Heart left ventricle (tissue), 13 donors: ENCODE results near the gene NODAL.

Source experiments
- POLR2A ChIP-seq, 2 donors: fragments of 450-650 bp; IDR thresholded peaks; one replicate each; pipeline ENCODE4 v1.6.1; 2017; ENCODE audit warnings: antibody characterized with exemption in 2 of 2, mild to moderate bottlenecking in 2 of 2, moderate library complexity in 2 of 2
- TF ChIP-seq, protein P1 (sequence below), 12 donors: fragments of 200-600 bp; sonication (generic) in 4 of 12; IDR thresholded peaks; one replicate each; pipeline versions ENCODE4 v1.5.0 to v1.8.0; 2018 to 2022; ENCODE audit warnings: antibody characterized with exemption in 12 of 12, mild to moderate bottlenecking in 5 of 12
- donor health status: ischemic (EF 13 %, LVEDD 7.1; RV severe dilation, severe dysfunction).
- donor health status: DM: no; HTN: yes; CAD: no.
- donor health status: DM: no; HTN: no; CAD: no.
- donor health status: ischemic (EF 25% LVEDD 6.9; RV normal size, moderate dysfunction).
- donor health status: ischemic (EF 25% LVEDD 5.7; RV mildly dilated, moderate dysfunction).
- donor health status: ischemic (EF 35%, LVEDD 5.7; RV mildly dilated, moderate dysfunction).
- donor health status: nonischemic (EF 11% LVEDD 7.7; RV severe dilation, severe dysfunction).
- donor health status: DM: yes; HTN: yes; CAD: no.
- donor health status: PGD.
- donor health status: ischemic (EF 29% LVEDD 5.4; RV normal size, mild dysfunction).
- donor health status: nonischemic (EF 23%, LVEDD 6.1; RV moderate dilation, normal function).

GRCh38 chr10:70466951-70467350 is 25.5 kb upstream of the NODAL start:
- no peak for TF ChIP-seq POLR2A (IDR thresholded peaks at IDR 0.05)
- TF ChIP-seq, protein P1, sequence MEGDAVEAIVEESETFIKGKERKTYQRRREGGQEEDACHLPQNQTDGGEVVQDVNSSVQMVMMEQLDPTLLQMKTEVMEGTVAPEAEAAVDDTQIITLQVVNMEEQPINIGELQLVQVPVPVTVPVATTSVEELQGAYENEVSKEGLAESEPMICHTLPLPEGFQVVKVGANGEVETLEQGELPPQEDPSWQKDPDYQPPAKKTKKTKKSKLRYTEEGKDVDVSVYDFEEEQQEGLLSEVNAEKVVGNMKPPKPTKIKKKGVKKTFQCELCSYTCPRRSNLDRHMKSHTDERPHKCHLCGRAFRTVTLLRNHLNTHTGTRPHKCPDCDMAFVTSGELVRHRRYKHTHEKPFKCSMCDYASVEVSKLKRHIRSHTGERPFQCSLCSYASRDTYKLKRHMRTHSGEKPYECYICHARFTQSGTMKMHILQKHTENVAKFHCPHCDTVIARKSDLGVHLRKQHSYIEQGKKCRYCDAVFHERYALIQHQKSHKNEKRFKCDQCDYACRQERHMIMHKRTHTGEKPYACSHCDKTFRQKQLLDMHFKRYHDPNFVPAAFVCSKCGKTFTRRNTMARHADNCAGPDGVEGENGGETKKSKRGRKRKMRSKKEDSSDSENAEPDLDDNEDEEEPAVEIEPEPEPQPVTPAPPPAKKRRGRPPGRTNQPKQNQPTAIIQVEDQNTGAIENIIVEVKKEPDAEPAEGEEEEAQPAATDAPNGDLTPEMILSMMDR (IDR thresholded peaks at IDR 0.05): no peak
